ENCODE measurements around the gene HOXC5. TPM values are rescaled to one million over a fixed set of nuclear protein-coding genes. Genes with fewer than 3 reads are reported as not detected.

The HOXC5 gene
- total and polyA plus RNA-seq, 2 donors (not counting 1 experiment from before 2014, with no cell fraction given) = not detected

- H3K4me1 Mint-ChIP-seq = peaks cover 27% of the 10 kb centered on the region
- peaks cover 0 to 91% (median 80%) of the 10 kb centered on the region in 4 experiments for H3K27me3 ChIP-seq (replicated peaks in 1 of 4; ENCODE audit: control extremely low read depth in 1 of 4, control insufficient read depth in 3 of 4, insufficient read depth in 4 of 4, low read length in 3 of 4)
- no peak overlapping the region for H3K4me3 ChIP-seq (ENCODE audit: control extremely low read depth in 1 of 5, extremely low read depth in 1 of 5, insufficient read depth in 1 of 5, low read depth in 2 of 5, low read length in 4 of 5)
- peaks cover 0 to 42% (median 6%) of the 10 kb centered on the region in 3 donors for H3K9me3 ChIP-seq (ENCODE audit: control extremely low read depth in 1 of 3, control insufficient read depth in 2 of 3, insufficient read depth in 1 of 3, low read length in 2 of 3)
- POLR2A ChIA-PET = no interaction called here
- no peak overlapping the region for H3K9ac ChIP-seq (ENCODE audit: low read length)
- no peak overlapping the region for H3K27ac ChIP-seq (ENCODE audit: low read length in 2 of 2)
- no peak for DNase-seq
- intact Hi-C loops (cut with micrococcal nuclease) = loop anchor here (5.0 kb wide), 2 partner anchors 36 to 61 kb away; partner anchors contain the start of gene HOXC12
- peaks cover 73% of the 10 kb centered on the region for H3K27me3 Mint-ChIP-seq
- H3K9me3 Mint-ChIP-seq (ENCODE audit: insufficient read depth) = no peaks in the 10 kb centered on the region
- H3K4me3 Mint-ChIP-seq = no peak overlapping the region
- no peak overlapping the region for H3K4me2 ChIP-seq (replicated peaks; ENCODE audit: low read depth, low read length, poor library complexity, severe bottlenecking)
- 37% methylated on average over 2 of the region's 6 CpGs for WGBS (ENCODE audit: insufficient coverage)
- peaks cover 29 to 50% of the 10 kb centered on the region in 2 donors for H3K4me1 ChIP-seq (ENCODE audit: control insufficient read depth in 2 of 2, insufficient read depth in 2 of 2, low read length in 2 of 2)
- no peaks in the 10 kb centered on the region for H3K79me2 ChIP-seq (ENCODE audit: control insufficient read depth, insufficient read depth, low read length)
- no peak overlapping the region for H2AFZ ChIP-seq (ENCODE audit: insufficient read depth, low read depth, low read length, poor library complexity, severe bottlenecking)
- ATAC-seq (ENCODE audit: low read depth) = no peak
- TF ChIP-seq EZH2 (IDR thresholded peaks at IDR 0.05; ENCODE audit: borderline replicate concordance, insufficient read depth, low read depth, low read length, poor library complexity, severe bottlenecking) (no peak), CTCF (IDR thresholded peaks at IDR 0.05) (no peak)
- no peaks in the 10 kb centered on the region for H4K20me1 ChIP-seq (ENCODE audit: control insufficient read depth, insufficient read depth, low read length, poor library complexity, severe bottlenecking)
- no peak overlapping the region for H3K27ac Mint-ChIP-seq
- H3K36me3 ChIP-seq (replicated peaks in 1 of 2; ENCODE audit: control extremely low read depth in 1 of 2, control insufficient read depth in 1 of 2, extremely low read depth in 1 of 2, insufficient read depth in 2 of 2, low read length in 1 of 2) = no peaks in the 10 kb centered on the region
- CTCF ChIA-PET = interaction anchor here (1.0 to 2.4 kb wide), 5 partner anchors 20 to 203 kb away, joined by 3 to 10 read pairs (median 3); partner anchors contain the start of gene HOXC5
Measured at GRCh38 chr12:54012631-54013409, 20.0 kb upstream of the HOXC5 start.
